GM19193 (cell line): ENCODE measurements around the gene PNO1.

Source experiments
- POLR2A ChIP-seq: IDR thresholded peaks from 4 replicates; pipeline ENCODE4 v1.6.1; 2011; ENCODE audit not compliant: insufficient read depth, insufficient read length; ENCODE audit errors: extremely low read depth

Gene PNO1

GRCh38 chr2:68177541-68177940 is 19.9 kb downstream of the PNO1 start:
- no peak for TF ChIP-seq POLR2A

GRCh38 chr2:68178432-68178831 is 20.7 kb downstream of the PNO1 start:
- TF ChIP-seq POLR2A = no peak

- TF ChIP-seq POLR2A = no peak
These were observed 21.4 kb downstream of the PNO1 start for GRCh38 chr2:68178954-68179627.

GRCh38 chr2:68182902-68183301 is 25.2 kb downstream of the PNO1 start:
- TF ChIP-seq POLR2A = no peak

GRCh38 chr2:68185541-68186164 is 28.0 kb downstream of the PNO1 start:
- TF ChIP-seq POLR2A = no peak

GRCh38 chr2:68187329-68187728 is 29.6 kb downstream of the PNO1 start:
- TF ChIP-seq POLR2A = no peak

- TF ChIP-seq POLR2A = no peak
These were observed 31.1 kb downstream of the PNO1 start for GRCh38 chr2:68188831-68189230.

- no peak for TF ChIP-seq POLR2A
These were observed 32.5 kb downstream of the PNO1 start for GRCh38 chr2:68189991-68190784.

- no peak for TF ChIP-seq POLR2A
These were observed 33.5 kb downstream of the PNO1 start for GRCh38 chr2:68190991-68191731.

GRCh38 chr2:68193144-68193543 is 35.5 kb downstream of the PNO1 start:
- TF ChIP-seq POLR2A = no peak

GRCh38 chr2:68193787-68194372 is 36.2 kb downstream of the PNO1 start:
- TF ChIP-seq POLR2A = no peak

- no peak for TF ChIP-seq POLR2A
These were observed 37.4 kb downstream of the PNO1 start for GRCh38 chr2:68195096-68195495.

- TF ChIP-seq POLR2A = no peak
These were observed 38.5 kb downstream of the PNO1 start for GRCh38 chr2:68196120-68196716.

GRCh38 chr2:68200157-68200787 is 42.6 kb downstream of the PNO1 start:
- TF ChIP-seq POLR2A = no peak
